C4-2B (cell line): Measurements from ENCODE around the gene GSK3A.

Experiments
- H3K27ac ChIP-seq: fragments of 450-650 bp; 2 replicates; pipeline ENCODE4 v1.5.1; 2017
- ZFX ChIP-seq: fragments of 450-650 bp; IDR thresholded peaks from 2 replicates; pipeline ENCODE4 v1.6.1; 2017
- TF ChIP-seq, protein P1 (sequence below): fragments of 450-650 bp; conservative IDR thresholded peaks from 2 replicates; pipeline ENCODE4 v1.5.1; 2017; ENCODE audit warnings: mild to moderate bottlenecking

The GSK3A gene

DNA sequence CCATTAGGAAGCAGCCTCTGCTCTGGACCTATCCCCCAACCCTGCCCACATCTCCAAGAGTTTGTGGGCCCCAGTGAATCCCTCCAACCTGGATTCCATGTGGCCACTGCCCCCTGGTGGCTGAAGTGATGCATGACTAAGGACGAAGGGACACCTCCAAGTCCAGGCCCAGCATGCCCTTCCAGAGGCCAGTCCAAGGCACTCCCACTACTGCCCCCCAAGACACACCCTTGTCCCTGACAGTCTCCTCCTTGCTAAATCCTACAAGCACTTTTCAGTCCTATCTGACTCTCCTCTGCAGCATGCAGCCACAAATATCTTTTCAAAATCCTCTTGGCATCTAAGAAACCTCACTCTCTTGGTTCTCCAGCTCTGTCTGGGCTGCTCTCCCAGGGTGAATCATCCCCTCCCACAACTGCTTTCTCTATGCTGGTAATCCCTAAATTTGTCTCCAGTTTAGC is 58.0 kb downstream of the GSK3A start:
- TF ChIP-seq, protein P1, sequence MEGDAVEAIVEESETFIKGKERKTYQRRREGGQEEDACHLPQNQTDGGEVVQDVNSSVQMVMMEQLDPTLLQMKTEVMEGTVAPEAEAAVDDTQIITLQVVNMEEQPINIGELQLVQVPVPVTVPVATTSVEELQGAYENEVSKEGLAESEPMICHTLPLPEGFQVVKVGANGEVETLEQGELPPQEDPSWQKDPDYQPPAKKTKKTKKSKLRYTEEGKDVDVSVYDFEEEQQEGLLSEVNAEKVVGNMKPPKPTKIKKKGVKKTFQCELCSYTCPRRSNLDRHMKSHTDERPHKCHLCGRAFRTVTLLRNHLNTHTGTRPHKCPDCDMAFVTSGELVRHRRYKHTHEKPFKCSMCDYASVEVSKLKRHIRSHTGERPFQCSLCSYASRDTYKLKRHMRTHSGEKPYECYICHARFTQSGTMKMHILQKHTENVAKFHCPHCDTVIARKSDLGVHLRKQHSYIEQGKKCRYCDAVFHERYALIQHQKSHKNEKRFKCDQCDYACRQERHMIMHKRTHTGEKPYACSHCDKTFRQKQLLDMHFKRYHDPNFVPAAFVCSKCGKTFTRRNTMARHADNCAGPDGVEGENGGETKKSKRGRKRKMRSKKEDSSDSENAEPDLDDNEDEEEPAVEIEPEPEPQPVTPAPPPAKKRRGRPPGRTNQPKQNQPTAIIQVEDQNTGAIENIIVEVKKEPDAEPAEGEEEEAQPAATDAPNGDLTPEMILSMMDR, result peak; percentile 74
- TF ChIP-seq ZFX, result no peak
- no peak overlapping the region for H3K27ac ChIP-seq
